ENCODE data around the gene LXN.
"Not testable (repeated sequence)": the region's sequence is repeated elsewhere in the genome, so short reads cannot be mapped to it uniquely, and the experiment has no call there.

Gene LXN, protein sequence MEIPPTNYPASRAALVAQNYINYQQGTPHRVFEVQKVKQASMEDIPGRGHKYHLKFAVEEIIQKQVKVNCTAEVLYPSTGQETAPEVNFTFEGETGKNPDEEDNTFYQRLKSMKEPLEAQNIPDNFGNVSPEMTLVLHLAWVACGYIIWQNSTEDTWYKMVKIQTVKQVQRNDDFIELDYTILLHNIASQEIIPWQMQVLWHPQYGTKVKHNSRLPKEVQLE

GRCh38 chr3:158672215-158673176 lies at the start of gene LXN:
LXN (minus strand) TSS chr3:158672648; CDS start chr3:158672478, 170 bp downstream.
- peak; percentile 98 for DNase-seq

- no peak for DNase-seq
Observed at GRCh38 chr3:158722108-158722507, 49.7 kb upstream of the LXN start.

GRCh38 chr3:158718490-158719170 lies 46.2 kb upstream of the LXN start:
- peak; percentile 56 for DNase-seq

- no peak for DNase-seq
Observed at GRCh38 chr3:158717576-158717975, 45.1 kb upstream of the LXN start.

GRCh38 chr3:158713094-158713499 lies 40.6 kb upstream of the LXN start:
- DNase-seq, result peak; percentile 69

DNA sequence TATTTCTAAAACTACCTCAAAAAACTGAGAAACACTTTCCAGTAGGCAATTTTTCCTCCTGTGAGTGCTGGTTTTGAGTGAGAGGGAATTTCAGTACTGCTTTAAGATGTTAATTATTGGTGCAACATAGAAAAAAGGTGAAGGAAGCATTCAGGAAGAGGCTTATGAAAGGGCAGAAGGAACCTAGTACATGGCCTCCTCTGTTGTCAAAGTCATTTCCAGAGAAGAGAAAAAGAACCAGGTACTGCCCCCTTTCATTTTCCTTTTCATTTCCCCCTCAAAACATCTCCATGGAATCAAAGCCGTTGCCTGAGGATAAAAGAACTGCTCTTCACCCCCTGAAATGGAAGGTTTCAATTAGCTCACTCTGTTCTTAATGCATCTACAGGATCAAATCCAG lies 40.0 kb upstream of the LXN start:
- DNase-seq, result no peak

GRCh38 chr3:158711886-158712285 lies 39.4 kb upstream of the LXN start:
- DNase-seq, result no peak

GRCh38 chr3:158710601-158711000 lies 38.2 kb upstream of the LXN start:
- DNase-seq, result no peak

DNA sequence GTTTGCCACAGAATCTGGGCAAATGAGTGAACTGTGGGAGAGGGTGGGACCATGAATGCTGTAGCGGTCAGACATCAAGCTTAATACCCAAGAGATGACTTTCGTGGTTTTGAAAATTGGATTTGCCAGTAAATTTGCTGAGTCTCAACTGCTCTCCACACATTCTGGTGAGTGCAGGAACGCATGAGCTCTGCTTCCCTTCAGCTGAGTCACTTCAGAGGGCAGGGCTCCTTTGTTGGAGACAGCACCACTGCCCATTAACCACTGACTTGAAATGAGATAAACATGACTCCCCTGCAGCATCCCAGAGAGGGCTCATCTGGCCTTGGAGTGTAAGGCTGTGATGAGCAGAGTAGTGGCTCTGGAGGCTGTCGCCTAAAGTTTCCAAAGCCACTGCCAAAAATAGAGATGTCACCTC lies 37.2 kb upstream of the LXN start:
- DNase-seq, result peak; percentile 90

DNA sequence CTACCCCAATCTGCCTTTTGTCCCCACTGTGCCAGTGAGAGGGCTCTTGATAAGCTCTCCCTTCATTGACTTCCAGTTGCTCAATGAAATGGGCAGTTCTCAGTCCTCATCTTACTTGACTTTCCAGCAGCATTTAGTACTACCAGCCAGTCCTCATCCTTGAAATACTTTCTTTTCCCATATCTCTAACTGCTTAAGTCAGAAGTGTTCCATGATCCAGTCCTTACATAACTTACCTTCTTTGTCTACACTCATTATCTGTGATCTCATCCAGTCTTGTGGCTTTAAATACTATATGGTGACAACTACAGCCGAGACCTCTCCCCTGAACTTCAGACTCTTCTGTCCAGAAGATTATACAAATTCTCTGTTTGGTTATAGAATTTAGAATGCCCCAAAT lies 31.1 kb upstream of the LXN start:
- DNase-seq, result no peak

DNA sequence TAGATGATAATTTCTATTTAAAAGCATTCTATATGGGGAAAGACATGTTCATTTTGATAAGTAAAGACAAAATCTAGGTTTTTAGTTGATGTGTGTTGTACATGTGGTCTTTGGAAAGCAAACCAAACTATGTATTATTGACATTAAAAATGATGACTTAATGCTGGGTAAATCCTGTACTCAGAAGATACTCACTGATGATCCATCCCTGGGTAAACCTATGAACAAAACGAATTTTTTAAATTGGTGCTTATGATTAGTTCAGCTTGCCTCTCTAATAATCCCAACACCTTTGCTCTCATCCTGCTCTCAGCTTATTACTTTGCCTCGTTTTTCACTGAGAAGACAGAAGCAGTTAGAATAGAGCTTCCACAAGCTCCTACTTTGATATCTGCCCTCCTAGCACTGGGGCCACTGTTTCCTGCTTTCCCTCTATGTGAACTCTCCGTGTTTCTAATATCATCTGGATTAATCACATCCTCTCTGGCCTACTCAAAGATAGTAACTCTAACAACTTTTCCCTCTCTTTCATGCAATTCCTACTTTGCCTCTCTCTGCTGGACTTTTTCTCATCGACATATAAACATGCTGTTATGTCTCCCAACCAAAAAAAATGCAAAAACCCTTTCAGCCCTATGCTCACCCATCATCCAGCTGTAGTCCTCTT lies 30.5 kb upstream of the LXN start:
- no peak for DNase-seq

DNA sequence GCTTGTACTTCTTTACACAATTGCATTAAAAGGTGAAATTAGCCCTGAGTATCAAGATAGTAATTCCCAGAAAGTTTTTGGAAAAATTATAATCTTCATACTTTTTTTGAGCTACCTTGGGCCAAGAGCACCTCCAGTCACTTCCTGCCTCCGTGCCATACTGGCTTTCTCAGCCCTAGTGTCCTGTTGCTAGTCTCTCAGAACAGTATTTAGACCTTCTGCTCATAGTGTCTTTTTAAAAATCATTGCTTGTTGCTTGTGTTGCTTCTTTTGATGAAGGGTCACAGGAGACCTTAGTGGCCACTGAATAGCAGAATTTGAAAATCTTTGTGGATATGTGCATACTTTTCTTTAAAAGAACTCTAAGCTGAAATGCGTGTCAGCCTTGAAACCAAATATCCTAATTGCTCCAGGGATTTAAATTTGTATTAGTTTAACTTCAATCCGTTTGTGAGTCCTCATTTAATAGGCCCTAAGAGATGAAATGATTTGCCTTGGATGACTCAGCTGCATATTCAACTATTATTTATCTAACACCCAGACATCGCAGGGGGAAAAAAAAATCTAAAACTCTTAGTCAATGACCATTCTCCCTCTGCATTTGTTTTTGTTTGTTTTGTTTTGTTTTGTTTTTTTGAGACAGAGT lies 29.1 kb upstream of the LXN start:
- DNase-seq, result no peak

DNA sequence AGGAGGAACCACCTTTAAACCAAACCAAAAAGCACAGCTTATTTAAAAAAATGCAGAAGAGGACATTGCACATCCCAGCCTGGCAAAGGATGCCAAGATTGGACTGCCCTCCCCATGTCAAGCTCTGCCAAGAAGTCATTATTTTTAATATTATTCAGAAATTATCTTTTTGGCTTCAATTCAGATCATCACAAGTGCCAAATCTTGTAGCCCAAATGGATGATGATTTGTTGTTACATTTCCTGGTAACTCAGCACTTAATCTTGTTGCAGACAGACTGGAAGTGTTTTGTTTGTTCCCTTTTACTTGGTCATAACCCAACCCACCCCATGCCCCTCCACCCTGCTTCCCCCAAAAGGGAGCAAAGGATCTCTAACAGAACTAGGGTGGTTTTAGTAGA lies 28.1 kb upstream of the LXN start:
- no peak for DNase-seq

- no peak for DNase-seq
Observed at GRCh38 chr3:158696618-158697017, 24.2 kb upstream of the LXN start.

DNA sequence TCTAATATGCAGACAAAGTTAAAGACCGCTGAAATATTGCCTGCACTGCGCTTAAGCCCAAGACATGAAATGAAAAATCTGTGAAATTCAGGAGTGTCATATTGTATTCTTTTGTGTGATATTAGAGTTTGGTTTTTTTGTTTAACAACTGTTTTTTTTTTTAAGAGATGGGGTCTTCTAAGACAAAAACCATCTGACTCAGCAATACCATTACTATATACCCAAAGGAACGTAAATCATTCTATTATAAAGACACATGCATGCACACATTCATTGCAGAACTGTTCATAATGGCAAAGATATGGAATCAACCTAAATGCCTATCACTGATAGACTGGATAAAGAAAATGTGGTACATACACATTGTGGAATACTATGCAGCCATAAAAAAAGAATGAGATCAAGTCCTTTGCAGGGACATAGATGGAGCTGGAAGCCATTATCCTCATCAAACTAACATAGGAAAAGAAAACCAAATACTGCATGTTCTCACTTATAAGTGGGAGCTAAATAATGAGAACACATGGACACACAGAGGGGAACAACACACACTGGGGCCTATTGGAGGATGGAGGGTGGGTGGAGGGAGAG lies 21.5 kb upstream of the LXN start:
- DNase-seq, result not testable (repeated sequence)

DNA sequence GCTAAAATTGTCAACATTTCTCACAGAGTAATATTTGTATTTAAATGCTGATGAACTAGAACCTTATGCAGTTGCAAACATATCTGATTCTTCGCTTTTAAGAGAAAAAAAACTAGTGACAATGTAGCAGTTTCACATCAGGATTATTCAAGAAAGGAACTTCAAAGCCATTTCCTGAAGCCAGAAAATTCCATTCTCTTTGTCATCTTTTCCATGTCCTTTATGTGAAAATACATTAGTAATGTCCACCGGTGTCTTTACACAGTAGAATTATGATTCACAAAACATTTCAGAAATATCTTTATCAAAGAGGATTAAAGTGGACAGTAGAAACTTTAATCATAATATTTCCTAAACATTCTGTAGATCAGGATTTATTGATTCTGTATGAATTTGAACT lies 12.7 kb upstream of the LXN start:
- DNase-seq, result no peak

DNA sequence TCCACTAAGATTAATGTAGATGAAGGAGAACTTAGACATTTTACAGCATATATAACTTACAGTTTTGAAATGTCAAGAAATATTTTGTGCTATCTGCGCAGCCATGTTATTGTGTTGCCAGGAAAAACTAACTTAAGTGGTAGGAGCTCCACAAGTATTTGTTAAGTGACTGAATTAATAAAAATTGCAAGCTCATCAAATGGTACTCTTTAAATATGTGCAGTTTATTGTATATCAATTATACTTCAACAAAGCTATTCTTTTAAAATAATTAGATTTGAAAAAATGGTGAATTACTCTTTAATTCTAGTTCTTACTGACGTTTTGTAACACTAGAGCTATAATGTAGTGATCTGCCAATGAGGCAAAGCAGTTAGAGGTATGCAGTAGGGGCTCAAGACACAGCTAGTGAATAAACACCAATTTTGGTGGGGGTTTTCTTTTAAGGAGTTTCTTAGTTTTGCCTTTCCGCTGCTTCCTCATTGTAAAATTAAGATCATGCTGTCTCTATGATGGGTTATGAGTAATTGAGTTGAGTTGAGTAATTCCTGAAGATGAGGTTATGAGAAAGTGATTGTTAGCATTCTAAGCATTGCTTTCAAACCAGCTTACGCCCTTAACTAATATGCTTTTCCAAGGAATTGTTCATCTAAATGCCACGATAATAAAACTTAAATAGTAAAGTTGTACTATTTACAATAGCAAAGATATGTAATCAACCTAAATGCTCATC lies 10.9 kb upstream of the LXN start:
- DNase-seq, result no peak

DNA sequence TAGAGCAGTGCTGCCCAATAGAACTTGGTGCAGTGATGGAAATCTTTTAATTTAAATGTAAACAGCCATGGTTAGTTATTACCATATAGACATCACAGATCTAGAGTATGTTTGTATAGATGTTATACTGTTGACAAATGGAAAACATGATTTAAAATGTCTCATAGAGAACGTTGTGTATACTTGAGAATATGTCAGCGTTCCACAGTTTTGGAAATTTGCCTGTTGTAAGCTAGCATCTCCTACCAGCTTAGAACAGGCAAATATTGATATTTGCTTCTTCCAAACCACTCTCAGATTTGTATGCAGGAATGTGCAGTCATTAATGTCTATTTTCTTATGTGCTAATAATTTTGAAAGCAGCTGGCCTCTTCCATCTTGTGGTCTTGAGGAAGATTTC lies 8.4 kb upstream of the LXN start:
- DNase-seq, result no peak

- no peak for DNase-seq
Observed at GRCh38 chr3:158679547-158680000, 7.1 kb upstream of the LXN start.

DNA sequence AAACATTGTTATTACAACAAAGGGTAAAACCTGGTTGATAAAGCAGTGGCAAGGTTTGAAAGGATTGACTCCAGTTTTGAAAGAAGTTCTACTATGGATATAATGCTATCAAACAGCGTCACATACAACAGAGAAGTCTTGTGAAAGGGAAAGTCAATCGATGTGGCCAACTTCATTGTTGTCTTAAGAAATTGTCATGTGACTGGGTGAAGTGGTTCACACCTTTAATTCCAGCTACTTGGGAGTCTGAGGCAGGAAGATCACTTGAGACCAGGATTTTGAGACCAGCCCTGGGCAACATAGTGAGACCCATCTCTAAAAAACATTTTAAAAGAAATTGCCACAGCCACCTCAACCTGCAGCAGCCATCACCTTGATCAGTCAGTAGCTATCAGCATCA lies 6.2 kb upstream of the LXN start:
- no peak for DNase-seq

DNA sequence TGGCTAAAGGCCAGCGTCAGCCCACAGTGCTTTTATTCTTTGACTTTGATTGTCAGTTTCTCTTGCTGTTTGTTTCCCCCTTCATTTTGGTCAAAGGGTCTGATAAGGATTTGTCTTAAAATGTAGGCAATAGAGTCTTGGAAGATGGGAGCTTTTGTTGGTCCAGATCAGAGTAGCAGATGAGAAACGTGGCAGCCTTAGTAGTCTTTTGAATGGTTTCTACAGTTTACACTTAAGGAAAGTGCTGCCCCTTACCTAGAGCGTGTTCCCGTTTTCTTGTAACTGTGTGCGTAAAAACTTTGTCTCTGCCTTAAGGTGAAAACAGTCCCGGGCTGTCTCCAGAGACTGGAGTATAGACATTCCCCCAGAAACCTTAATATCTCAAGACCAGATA lies 630 bp downstream of the LXN start:
- no peak for DNase-seq

Data from islet precursor cell (in vitro differentiated cells).